HEK293T (cell line): ENCODE data around the gene CORO1C.
A peak's percentile ranks its signal among the peaks of the same experiment; 100 is the strongest.
"Not testable (repeated sequence)": the region's sequence is repeated elsewhere in the genome, so short reads cannot be mapped to it uniquely, and the experiment has no call there.

ENCODE experiments used
- CTCF ChIA-PET: fragments of 350-600 bp; formaldehyde crosslinking; extraction: SDS; loops from one replicate; lab custom pipeline; 2021; ENCODE audit warnings: antibody characterized with exemption, inconsistent platforms; lab: Yijun Ruan, JAX
- POLR2A ChIA-PET: fragments of 350-600 bp; formaldehyde crosslinking; extraction: SDS; loops from one replicate; lab custom pipeline; 2020; ENCODE audit warnings: antibody characterized with exemption, inconsistent platforms; lab: Yijun Ruan, JAX
- DNase-seq: peaks from one replicate; pipeline ENCODE4 v3.0.0; 2012; ENCODE audit warnings: mixed read lengths; ENCODE audit errors: extremely low spot score
- ARNT ChIP-seq: fragments of 450-650 bp; IDR thresholded peaks from 2 replicates; pipeline ENCODE4 v1.6.1; 2017; ENCODE audit warnings: mild to moderate bottlenecking
- BHLHE40 ChIP-seq: fragments of 450-650 bp; IDR thresholded peaks from 2 replicates; pipeline ENCODE4 v1.6.1; 2016; ENCODE audit warnings: mild to moderate bottlenecking, moderate library complexity, borderline replicate concordance
- CTBP1 ChIP-seq: fragments of 450-650 bp; IDR thresholded peaks from 2 replicates; pipeline ENCODE4 v1.6.1; 2016; ENCODE audit warnings: borderline replicate concordance
- ELF4 ChIP-seq: fragments of 450-650 bp; IDR thresholded peaks from 2 replicates; pipeline ENCODE4 v1.6.1; 2017; ENCODE audit warnings: antibody characterized with exemption
- FOXA1 ChIP-seq: fragments of 450-650 bp; IDR thresholded peaks from 2 replicates; pipeline ENCODE4 v1.6.1; 2016; ENCODE audit warnings: mild to moderate bottlenecking
- FOXK2 ChIP-seq: fragments of 450-650 bp; IDR thresholded peaks from 2 replicates; pipeline ENCODE4 v1.6.1; 2016; ENCODE audit warnings: mild to moderate bottlenecking
- FOXM1 ChIP-seq: fragments of 450-650 bp; IDR thresholded peaks from 2 replicates; pipeline ENCODE4 v1.6.1; 2017; ENCODE audit warnings: mild to moderate bottlenecking, borderline replicate concordance
- L3MBTL2 ChIP-seq: fragments of 450-650 bp; conservative IDR thresholded peaks from 2 replicates; pipeline ENCODE4 v1.6.1; 2016; ENCODE audit warnings: mild to moderate bottlenecking
- LEF1 ChIP-seq: fragments of 450-650 bp; IDR thresholded peaks from 2 replicates; pipeline ENCODE4 v1.6.1; 2017; ENCODE audit warnings: mild to moderate bottlenecking, borderline replicate concordance
- NFRKB ChIP-seq: fragments of 450-650 bp; IDR thresholded peaks from 2 replicates; pipeline ENCODE4 v1.6.1; 2016; ENCODE audit warnings: mild to moderate bottlenecking, moderate library complexity
- PKNOX1 ChIP-seq: fragments of 450-650 bp; IDR thresholded peaks from 2 replicates; pipeline ENCODE4 v1.6.1; 2016
- SP1 ChIP-seq: fragments of 450-650 bp; IDR thresholded peaks from 2 replicates; pipeline ENCODE4 v1.6.1; 2017
- SUZ12 ChIP-seq: fragments of 450-650 bp; IDR thresholded peaks from 2 replicates; pipeline ENCODE4 v1.6.1; 2016; ENCODE audit warnings: mild to moderate bottlenecking
- TARDBP ChIP-seq: fragments of 450-650 bp; IDR thresholded peaks from 2 replicates; pipeline ENCODE4 v1.6.1; 2016
- ZNF384 ChIP-seq: fragments of 450-650 bp; IDR thresholded peaks from 2 replicates; pipeline ENCODE4 v1.6.1; 2016

CORO1C gene

GRCh38 chr12:108665608-108666202, 65.6 kb downstream of the CORO1C start:
- DNase-seq: no peak
- TF ChIP-seq ARNT (no peak), L3MBTL2 (no peak), PKNOX1 (no peak), FOXK2 (no peak), FOXA1 (no peak), SUZ12 (no peak), SP1 (no peak), ELF4 (no peak), CTBP1 (no peak), FOXM1 (no peak), TARDBP (no peak), ZNF384 (no peak)
- ChIA-PET CTCF (interaction anchor here (0.8 to 2.9 kb wide), 6 partner anchors 12 to 139 kb away, joined by 3 to 21 read pairs (median 4); no protein-coding TSS in a partner anchor), POLR2A (no interaction called here)

DNA sequence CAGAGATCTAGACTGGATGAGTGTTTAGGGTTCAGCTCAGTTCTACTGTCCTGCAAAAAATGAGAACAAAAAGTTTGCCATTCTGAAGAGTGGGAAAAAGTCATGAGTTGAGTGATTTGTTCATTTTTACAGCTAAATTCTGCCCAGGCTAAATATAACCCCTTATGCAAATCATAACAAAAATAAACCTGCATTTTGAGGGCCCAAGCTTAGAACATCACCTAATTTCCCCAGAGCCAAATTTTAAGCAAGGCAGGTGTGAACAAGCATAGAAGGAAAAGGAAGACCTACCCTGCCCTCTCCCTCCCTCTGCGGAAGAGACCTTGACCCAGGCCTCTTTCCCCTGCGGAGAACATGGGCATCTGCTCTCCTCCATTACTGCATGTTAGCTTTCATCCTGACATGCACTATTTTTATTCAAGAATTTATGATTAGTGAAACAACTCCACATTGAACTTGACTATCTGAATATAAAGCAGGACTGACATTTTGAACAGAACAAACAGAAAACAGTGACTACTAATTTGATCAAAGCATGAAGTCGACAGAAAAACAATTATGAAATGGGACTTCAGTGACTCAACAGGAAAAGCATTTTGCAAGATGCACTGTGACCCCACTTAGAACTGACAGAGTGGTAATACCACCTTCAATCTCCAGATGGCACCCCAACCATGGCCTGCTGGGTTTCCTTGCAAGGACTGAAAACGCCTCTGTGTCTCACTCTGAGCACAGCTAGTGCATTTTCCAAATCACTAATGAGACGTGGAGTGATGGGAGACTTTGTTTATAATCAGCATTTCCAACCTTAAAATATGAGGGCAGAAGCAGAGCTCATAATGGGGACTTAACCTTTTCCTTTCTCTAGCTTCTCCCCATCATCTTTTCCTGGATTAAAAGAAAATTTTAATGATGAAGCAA, 66.7 kb downstream of the CORO1C start:
- ChIA-PET POLR2A (no interaction called here), CTCF (interaction anchor here (0.5 to 2.9 kb wide), 10 partner anchors 8 to 435 kb away, joined by 3 to 21 read pairs (median 3); no protein-coding TSS in a partner anchor)
- TF ChIP-seq BHLHE40 (no peak), SP1 (no peak), LEF1 (no peak), ZNF384 (no peak), L3MBTL2 (no peak), PKNOX1 (no peak), SUZ12 (no peak), NFRKB (no peak), FOXA1 (no peak)
- DNase-seq: peak; percentile 77

- TF ChIP-seq FOXK2 (no peak), SP1 (no peak), FOXA1 (no peak), LEF1 (no peak)
- ChIA-PET POLR2A (no interaction called here), CTCF (interaction anchor here (0.7 to 2.9 kb wide), 4 partner anchors 10 to 287 kb away, joined by 3 to 21 read pairs (median 3); no protein-coding TSS in a partner anchor)
- DNase-seq: no peak
These were observed 67.8 kb downstream of the CORO1C start for GRCh38 chr12:108663324-108664015.

- POLR2A ChIA-PET, DNase-seq, CTCF ChIA-PET: not testable (repeated sequence)
These were observed 73.2 kb downstream of the CORO1C start for GRCh38 chr12:108658115-108658514.

GRCh38 chr12:108657130-108657745, 74.1 kb downstream of the CORO1C start:
- no peak for DNase-seq
- TF ChIP-seq LEF1: no peak
- TF ChIP-seq L3MBTL2: no peak
- CTCF ChIA-PET: no interaction called here
- POLR2A ChIA-PET: no interaction called here

DNA sequence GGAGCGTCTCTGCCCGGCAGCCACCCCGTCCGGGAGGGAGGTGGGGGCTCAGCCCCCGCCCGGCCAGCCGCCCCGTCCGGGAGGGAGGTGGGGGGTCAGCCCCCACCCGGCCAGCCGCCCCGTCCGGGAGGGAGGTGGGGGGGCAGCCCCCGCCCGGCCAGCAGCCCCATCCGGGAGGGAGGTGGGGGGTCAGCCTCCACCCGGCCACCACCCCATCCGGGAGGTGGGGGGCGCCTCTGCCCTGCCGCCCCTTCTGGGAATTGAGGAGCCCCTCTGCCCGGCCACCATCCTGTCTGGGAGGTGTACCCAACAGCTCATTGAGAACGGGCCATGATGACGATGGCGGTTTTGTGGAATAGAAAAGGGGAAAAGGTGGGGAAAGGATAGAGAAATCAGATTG, 75.1 kb downstream of the CORO1C start:
- CTCF ChIA-PET, POLR2A ChIA-PET, DNase-seq: not testable (repeated sequence)

- CTCF ChIA-PET, DNase-seq: not testable (repeated sequence)
These were observed 75.5 kb downstream of the CORO1C start for GRCh38 chr12:108655812-108656175.

GRCh38 chr12:108654622-108655021, 76.7 kb downstream of the CORO1C start:
- CTCF ChIA-PET, POLR2A ChIA-PET, DNase-seq: not testable (repeated sequence)

More at GRCh38 chr12:108655812-108656175, 75.5 kb downstream of the CORO1C start:
- POLR2A ChIA-PET: not testable (repeated sequence)
